NOMO-1 treated with DMSO at 0.1 percent for 48 hours (cell line): ENCODE measurements around the gene EPB41L3.

Experiments used
- DNase-seq: peaks from one replicate; lab custom pipeline; 2025; ENCODE audit not compliant: unreplicated experiment; lab: John Stamatoyannopoulos, UW

Gene EPB41L3

GRCh38 chr18:5419030-5419429 is 124.8 kb downstream of the EPB41L3 start:
- DNase-seq, result peak; percentile 6

GRCh38 chr18:5417342-5417741 is 126.5 kb downstream of the EPB41L3 start:
- peak; percentile 79 for DNase-seq

- no peak for DNase-seq
These were observed 127.7 kb downstream of the EPB41L3 start for GRCh38 chr18:5416112-5416511.

- no peak for DNase-seq
These were observed 128.1 kb downstream of the EPB41L3 start for GRCh38 chr18:5415665-5416064.

GRCh38 chr18:5415031-5415430 is 128.8 kb downstream of the EPB41L3 start:
- no peak for DNase-seq

GRCh38 chr18:5414546-5414945 is 129.3 kb downstream of the EPB41L3 start:
- no peak for DNase-seq

GRCh38 chr18:5413447-5413846 is 130.3 kb downstream of the EPB41L3 start:
- no peak for DNase-seq

GRCh38 chr18:5410582-5410981 is 133.2 kb downstream of the EPB41L3 start:
- DNase-seq, result no peak

GRCh38 chr18:5398269-5398668 is 145.5 kb downstream of the EPB41L3 start:
- DNase-seq, result no peak

- no peak for DNase-seq
These were observed 146.7 kb downstream of the EPB41L3 start for GRCh38 chr18:5397102-5397501.

GRCh38 chr18:5395860-5396448 is 147.8 kb downstream of the EPB41L3 start:
- DNase-seq, result no peak

- no peak for DNase-seq
These were observed 150.0 kb downstream of the EPB41L3 start for GRCh38 chr18:5393779-5394178.

GRCh38 chr18:5391409-5391808 is 152.4 kb downstream of the EPB41L3 start:
- no peak for DNase-seq

GRCh38 chr18:5389356-5389755 is 154.4 kb downstream of the EPB41L3 start:
- DNase-seq, result no peak

GRCh38 chr18:5388896-5389295 is 154.9 kb downstream of the EPB41L3 start:
- DNase-seq, result no peak

- DNase-seq, result no peak
These were observed 163.2 kb downstream of the EPB41L3 start for GRCh38 chr18:5380586-5380985.

- DNase-seq, result no peak
These were observed 166.8 kb downstream of the EPB41L3 start for GRCh38 chr18:5376986-5377385.

- no peak for DNase-seq
These were observed 173.5 kb downstream of the EPB41L3 start for GRCh38 chr18:5370332-5370731.

GRCh38 chr18:5369513-5369912 is 174.3 kb downstream of the EPB41L3 start:
- no peak for DNase-seq

- DNase-seq, result no peak
These were observed 178.4 kb downstream of the EPB41L3 start for GRCh38 chr18:5365443-5365842.

- DNase-seq, result no peak
These were observed 193.2 kb downstream of the EPB41L3 start for GRCh38 chr18:5350636-5351035.
